HUES6 (cell line): Measurements from ENCODE around the gene CENPK.
"Not testable (repeated sequence)": the region's sequence is repeated elsewhere in the genome, so short reads cannot be mapped to it uniquely, and the experiment has no call there.

ENCODE experiments used
- H3K27ac ChIP-seq: 2 replicates; pipeline ENCODE4 v1.7.0; 2013; ENCODE audit warnings: low read depth, mild to moderate bottlenecking, low read length, inconsistent platforms
- H3K27me3 ChIP-seq: 2 replicates; pipeline ENCODE4 v1.6.1; 2013; ENCODE audit warnings: low read length; ENCODE audit not compliant: control insufficient read depth, insufficient read depth
- H3K36me3 ChIP-seq: 2 replicates; pipeline ENCODE4 v1.6.1; 2013; ENCODE audit warnings: low read length; ENCODE audit not compliant: control insufficient read depth, insufficient read depth
- H3K4me1 ChIP-seq: 2 replicates; pipeline ENCODE4 v1.6.1; 2013; ENCODE audit warnings: low read length; ENCODE audit not compliant: control insufficient read depth, insufficient read depth
- H3K4me3 ChIP-seq: 2 replicates; pipeline ENCODE4 v1.5.1; 2013; ENCODE audit warnings: low read depth, low read length
- H3K9ac ChIP-seq: one replicate; pipeline ENCODE4 v1.6.1; 2013; ENCODE audit warnings: mild to moderate bottlenecking, low read length
- H3K9me3 ChIP-seq: 2 replicates; pipeline ENCODE4 v1.6.1; 2013; ENCODE audit warnings: low read depth, low read length; ENCODE audit not compliant: control insufficient read depth, insufficient read depth

Gene CENPK

DNA sequence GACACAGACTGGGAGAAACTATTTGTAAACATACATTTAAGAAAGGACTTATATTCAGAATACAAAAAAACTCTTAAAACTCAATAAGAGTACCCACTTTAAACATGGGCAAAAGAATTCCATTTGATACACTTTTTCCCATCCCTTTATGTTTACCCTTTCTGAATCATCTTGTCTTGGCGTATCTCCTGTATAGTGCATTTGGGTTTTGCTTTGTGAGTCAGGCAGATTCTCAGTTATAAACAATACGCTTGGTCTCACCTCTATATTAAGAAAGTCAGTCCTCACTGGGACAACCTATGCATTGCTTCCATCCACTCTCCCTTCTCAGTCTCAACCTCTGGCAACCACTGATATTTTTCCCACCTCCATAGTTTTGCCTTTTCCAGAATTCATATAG is 54.0 kb downstream of the CENPK start:
- H3K27me3 ChIP-seq: no peaks in the 10 kb centered on the region
- H3K9ac ChIP-seq: no peak overlapping the region
- H3K36me3 ChIP-seq: no peaks in the 10 kb centered on the region
- H3K4me1 ChIP-seq: no peaks in the 10 kb centered on the region
- H3K4me3 ChIP-seq: no peak overlapping the region
- no peak overlapping the region for H3K27ac ChIP-seq
- H3K9me3 ChIP-seq: no peaks in the 10 kb centered on the region

DNA sequence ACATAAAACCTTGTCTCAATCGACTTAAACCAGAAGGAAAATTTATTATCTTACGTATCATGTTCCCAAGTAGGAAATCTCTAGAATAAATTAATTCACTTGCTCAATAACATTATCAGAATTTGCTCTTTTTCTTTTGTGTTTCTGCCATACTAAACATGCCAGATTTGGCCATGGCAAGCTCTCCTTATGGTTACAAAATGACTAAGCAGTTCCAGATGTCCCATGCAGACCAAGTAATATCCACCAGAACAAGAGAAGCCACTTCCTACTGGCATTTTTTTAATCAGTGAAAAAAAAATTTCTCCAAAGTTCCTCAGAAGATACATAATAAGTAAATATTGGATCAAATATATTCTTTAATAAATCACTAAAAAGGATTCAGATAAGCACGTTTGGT is 56.0 kb downstream of the CENPK start:
- Histone ChIP-seq H3K4me3 (no peak overlapping the region), H3K9me3 (no peaks in the 10 kb centered on the region), H3K27ac (no peak overlapping the region), H3K9ac (no peak overlapping the region), H3K27me3 (no peaks in the 10 kb centered on the region), H3K4me1 (no peaks in the 10 kb centered on the region), H3K36me3 (no peaks in the 10 kb centered on the region)

DNA sequence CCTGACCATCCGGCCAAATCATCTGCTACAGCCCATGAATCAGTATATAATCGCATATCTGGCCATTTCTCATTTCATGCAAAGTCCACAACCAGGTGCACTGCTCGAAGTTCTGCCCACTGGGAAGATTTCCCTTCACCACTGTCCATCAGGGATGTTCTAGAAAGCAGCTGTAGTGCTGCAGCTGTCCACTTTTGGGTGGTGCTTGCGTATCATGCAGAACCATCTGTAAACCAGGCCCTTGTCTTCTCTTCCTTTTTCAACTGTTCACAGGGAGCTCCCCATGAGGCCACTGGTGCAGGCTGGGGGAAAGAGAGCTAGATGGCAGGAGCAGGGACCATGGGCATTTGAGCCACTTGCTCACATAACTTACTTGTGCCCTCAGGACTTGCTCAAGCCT is 73.8 kb downstream of the CENPK start:
- Histone ChIP-seq H3K4me1 (no peaks in the 10 kb centered on the region), H3K4me3 (no peak overlapping the region), H3K27me3 (no peaks in the 10 kb centered on the region), H3K9me3 (no peaks in the 10 kb centered on the region), H3K27ac (no peak overlapping the region), H3K36me3 (no peaks in the 10 kb centered on the region), H3K9ac (no peak overlapping the region)

DNA sequence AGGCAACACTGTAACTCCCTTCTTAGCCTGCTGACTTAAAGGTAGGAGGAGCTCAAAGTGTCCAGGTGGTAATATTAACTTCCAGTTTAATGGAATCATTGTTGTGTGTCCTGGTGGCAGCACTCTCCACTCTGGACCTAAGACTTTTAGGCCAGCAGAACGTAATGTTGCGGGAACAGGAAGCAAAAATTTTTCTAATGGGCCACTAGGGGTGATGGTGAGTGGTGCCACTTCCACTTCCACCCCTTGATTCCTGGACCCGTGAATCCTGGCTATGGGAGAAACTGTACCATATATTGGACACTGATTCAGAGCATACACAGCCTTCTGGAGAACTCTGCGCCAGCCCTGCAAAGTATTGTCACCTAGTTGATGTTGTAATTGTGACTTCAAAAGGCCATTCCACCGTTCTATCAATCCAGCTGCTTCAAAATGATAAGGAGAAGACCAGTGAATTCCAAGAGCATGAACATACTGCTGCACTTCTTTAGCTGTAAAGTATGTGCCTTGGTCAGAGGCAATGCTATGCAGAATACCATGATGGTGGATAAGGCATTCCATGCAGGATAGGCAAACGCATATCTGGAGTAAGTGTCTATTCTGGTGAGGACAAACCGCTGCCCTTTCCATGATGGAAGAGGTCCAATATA is 74.8 kb downstream of the CENPK start:
- not testable (repeated sequence) for H3K9me3 ChIP-seq

DNA sequence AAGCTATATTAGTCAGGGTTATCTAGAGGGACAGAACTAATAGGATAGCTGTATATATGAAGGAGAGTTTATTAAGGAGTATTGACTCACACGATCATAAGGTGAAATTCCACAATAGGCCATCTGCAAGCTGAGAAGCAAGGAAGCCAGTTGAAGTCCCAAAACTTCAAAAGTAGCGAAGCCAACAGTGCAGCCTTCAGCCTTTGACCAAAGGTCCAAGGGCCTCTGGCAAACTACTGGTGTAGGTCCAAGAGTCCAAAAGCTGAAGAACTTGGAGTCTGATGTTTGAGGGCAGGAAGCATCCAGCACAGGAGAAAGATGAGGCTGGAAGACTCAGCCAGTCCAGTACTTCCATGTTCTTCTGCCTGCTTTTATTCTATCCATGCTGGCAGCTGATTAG is 76.2 kb downstream of the CENPK start:
- not testable (repeated sequence) for H3K4me1 ChIP-seq, H3K27ac ChIP-seq, H3K27me3 ChIP-seq, H3K4me3 ChIP-seq, H3K9me3 ChIP-seq, H3K9ac ChIP-seq, H3K36me3 ChIP-seq

More for the DNA sequence above, 74.8 kb downstream of the CENPK start:
- not testable (repeated sequence) for H3K9ac ChIP-seq, H3K4me1 ChIP-seq, H3K36me3 ChIP-seq, H3K27ac ChIP-seq, H3K4me3 ChIP-seq, H3K27me3 ChIP-seq

DNA sequence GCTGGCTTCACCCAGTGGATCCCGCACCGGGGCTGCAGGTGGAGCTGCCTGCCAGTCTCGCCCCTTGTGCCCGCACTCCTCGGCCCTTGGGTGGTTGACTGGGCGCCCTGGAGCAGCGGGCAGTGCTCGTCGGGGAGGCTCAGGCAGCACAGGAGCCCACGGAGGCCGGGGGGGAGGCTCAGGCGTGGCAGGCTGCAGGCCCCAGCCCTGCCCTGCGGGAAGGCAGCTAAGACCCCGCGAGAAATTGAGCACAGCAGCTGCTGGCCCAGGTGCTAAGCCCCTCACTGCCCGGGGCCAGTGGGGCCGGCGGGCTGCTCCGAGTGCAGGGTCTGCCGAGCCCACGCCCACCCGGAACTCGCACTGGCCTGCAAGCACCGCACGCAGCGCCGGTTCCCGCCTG is 77.6 kb downstream of the CENPK start:
- H3K27ac ChIP-seq: no peak overlapping the region
- no peaks in the 10 kb centered on the region; the same call in 1 of the 2 replicates for H3K27me3 ChIP-seq
- no peak overlapping the region for H3K4me3 ChIP-seq
- H3K4me1 ChIP-seq: peaks cover 7% of the 10 kb centered on the region
- no peaks in the 10 kb centered on the region for H3K9me3 ChIP-seq
- H3K9ac ChIP-seq: no peak overlapping the region
- H3K36me3 ChIP-seq: no peaks in the 10 kb centered on the region

DNA sequence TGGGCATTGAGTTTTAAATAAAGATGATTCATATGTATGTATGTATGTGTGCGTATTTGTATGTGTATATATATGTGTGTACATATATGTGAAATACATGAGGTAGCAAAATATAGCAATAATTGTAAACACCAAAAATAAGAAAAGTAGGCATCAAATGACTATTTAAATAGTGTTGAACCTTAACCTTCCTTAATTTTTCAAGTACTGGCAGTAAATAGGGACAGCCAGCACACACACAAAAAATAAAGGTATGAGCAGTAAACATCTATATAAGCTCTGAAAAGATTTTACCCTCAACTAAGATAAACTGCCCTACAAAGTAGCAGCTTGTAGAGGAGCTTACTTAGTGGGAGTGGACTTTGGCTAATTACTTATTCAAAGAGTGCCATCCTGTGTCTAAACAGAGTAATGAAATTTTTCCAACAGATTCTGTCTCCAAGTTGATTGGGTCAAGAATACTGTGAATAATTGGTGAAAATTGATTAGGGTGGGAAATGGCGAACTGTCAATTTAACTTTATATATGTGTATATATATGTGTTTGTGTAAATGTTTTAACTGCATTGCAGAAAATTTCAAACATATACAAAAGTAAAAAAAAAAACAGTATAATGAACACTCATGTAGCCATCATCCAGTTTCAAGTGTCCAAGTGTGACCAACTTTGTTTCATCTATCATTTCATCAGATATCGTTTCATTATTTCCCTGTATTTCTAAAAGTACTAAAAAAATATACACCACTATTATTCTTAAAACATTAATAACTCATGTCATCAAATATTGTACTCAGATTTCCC is 79.2 kb downstream of the CENPK start:
- Histone ChIP-seq H3K9me3 (no peaks in the 10 kb centered on the region), H3K27ac (no peak overlapping the region), H3K4me3 (peak overlapping the region; percentile 75), H3K36me3 (no peaks in the 10 kb centered on the region), H3K27me3 (no peaks in the 10 kb centered on the region; the same call in 1 of the 2 replicates), H3K9ac (no peak overlapping the region), H3K4me1 (peaks cover 14% of the 10 kb centered on the region)

DNA sequence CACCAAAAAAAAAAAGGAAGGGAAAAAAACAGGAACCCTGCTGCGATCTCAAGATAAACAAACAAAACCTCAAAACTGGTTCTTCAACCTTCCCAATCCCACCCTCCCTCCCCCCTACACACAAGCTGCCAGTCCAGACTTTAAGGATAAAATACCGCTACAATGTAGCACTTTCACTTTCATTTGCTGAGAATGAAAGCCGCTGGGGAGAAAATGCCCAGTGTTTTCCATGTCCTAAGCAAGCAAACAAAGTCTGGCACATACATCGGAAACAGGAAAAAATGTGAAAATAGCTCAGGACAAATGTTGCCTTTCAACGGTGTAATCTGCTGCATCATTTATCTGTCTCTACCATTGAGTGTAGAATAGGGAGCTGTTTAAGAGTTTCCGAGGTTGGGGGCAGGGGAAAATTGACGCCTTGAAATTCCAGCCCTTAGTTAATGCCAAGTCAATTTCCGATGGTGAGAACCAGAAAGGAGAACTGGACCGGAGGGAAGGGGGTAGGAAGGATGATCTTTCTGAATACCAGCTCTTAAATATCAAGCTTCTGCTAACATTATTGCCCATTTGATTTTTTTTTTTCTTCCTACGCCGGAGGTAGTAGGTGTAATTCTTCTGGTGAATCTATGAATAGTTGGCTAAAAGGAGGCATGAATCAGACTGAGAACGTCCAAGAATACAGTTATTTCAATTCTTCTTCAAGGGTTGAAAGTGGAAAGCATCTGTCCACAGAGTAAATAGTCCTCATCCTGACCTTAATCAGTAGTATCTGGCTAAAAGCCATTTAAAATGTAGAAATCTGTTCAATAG is 80.0 kb downstream of the CENPK start:
- peak overlapping the region; percentile 72 for H3K9ac ChIP-seq
- peak overlapping the region; percentile 75 for H3K4me3 ChIP-seq
- H3K36me3 ChIP-seq: no peaks in the 10 kb centered on the region
- no peaks in the 10 kb centered on the region for H3K9me3 ChIP-seq
- H3K27me3 ChIP-seq: no peaks in the 10 kb centered on the region; the same call in 1 of the 2 replicates
- H3K4me1 ChIP-seq: peaks cover 14% of the 10 kb centered on the region
- H3K27ac ChIP-seq: 0 out of 2 replicates have a peak overlapping the region, but pooled peaks have one; percentile 2

DNA sequence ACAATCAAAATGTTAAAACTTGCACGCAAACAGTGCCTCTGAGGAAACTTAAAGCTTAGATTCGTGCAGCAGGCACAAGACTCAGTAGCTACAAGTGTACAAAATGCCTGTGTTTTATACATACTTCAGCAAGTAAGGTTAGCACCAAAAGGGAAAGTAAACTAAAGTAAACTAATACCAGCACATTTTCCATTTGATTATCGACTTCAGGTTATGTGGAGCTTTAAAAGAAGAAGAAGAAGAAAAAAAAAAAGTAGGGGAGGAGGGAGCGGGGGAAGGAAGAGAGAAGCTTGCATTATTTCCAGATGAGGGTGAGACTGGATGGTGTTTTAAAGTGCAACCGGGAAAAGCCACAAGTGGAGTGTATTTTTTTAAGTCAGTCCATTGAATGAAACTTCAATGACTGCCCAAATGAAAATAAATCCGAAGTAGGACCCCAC is 80.7 kb downstream of the CENPK start:
- H3K36me3 ChIP-seq: no peaks in the 10 kb centered on the region
- H3K27ac ChIP-seq: no peak overlapping the region
- no peaks in the 10 kb centered on the region; the same call in 1 of the 2 replicates for H3K27me3 ChIP-seq
- peak overlapping the region; percentile 46 for H3K9ac ChIP-seq
- peaks cover 14% of the 10 kb centered on the region for H3K4me1 ChIP-seq
- peak overlapping the region; percentile 75 for H3K4me3 ChIP-seq
- no peaks in the 10 kb centered on the region for H3K9me3 ChIP-seq

DNA sequence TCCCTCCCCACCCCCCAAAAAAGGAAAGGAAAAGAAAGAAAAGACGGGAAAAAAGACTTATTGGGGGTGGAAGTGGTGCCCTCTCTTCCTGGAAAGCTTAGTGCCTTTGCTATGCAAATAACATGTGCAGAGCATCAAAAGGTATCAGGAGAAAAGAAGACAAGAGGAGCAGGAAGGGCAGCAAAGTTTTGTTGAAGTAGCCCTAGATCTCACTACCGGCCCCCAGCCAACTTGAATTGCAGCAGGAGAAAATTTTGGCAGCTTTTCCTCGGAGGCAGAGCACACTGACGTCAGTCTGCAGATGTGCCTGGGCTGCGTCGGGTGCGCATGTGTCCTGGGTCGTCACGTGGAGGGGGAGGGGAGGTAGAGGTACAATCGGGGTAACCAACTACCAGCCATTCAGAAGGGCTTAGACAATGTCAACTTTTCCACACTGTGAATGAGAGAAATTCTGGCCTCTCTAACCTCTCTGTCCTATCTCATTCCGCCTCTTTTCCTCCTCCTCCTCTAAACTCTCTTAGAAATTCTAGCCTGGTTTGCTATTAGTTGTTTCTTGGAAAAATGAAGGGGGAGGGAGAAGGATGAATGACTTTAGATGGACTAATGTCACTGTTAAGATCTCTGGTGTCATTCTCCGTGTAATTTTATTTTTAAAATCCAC is 81.2 kb downstream of the CENPK start, which contains the start of gene ADAMTS6:
ADAMTS6 (minus strand) TSS at position 286 of the 661 bp plus-strand sequence. CDS start 8,247 bp downstream, outside the sequence.
- H3K9me3 ChIP-seq: no peaks in the 10 kb centered on the region
- H3K36me3 ChIP-seq: no peaks in the 10 kb centered on the region
- H3K27ac ChIP-seq: 0 out of 2 replicates have a peak within 1 kb of the TSS, but pooled peaks have one; percentile 2
- H3K27me3 ChIP-seq: no peaks in the 10 kb centered on the region; the same call in 1 of the 2 replicates
- H3K9ac ChIP-seq: peak within 1 kb of the TSS; percentile 72
- peak within 1 kb of the TSS; percentile 75 for H3K4me3 ChIP-seq
- peaks cover 14% of the 10 kb centered on the region for H3K4me1 ChIP-seq
